HFF-Myc (cell line): ENCODE data around the gene HECTD3.

Experiments
- DNase-seq: peaks from one replicate; pipeline ENCODE4 v3.0.0-alpha.2; 2011; ENCODE audit warnings: low read depth; ENCODE audit errors: extremely low read depth
- H3K4me3 ChIP-seq: replicated peaks from 2 replicates; pipeline ENCODE4 v1.5.1; 2011; ENCODE audit warnings: low read depth, mild to moderate bottlenecking, control low read depth, low read length
- TF ChIP-seq, protein P1 (sequence below): IDR thresholded peaks from 2 replicates; pipeline ENCODE4 v1.5.1; 2012; ENCODE audit warnings: mild to moderate bottlenecking, low read depth, low read length, control low read depth; ENCODE audit errors: missing control alignments

HECTD3 gene

DNA sequence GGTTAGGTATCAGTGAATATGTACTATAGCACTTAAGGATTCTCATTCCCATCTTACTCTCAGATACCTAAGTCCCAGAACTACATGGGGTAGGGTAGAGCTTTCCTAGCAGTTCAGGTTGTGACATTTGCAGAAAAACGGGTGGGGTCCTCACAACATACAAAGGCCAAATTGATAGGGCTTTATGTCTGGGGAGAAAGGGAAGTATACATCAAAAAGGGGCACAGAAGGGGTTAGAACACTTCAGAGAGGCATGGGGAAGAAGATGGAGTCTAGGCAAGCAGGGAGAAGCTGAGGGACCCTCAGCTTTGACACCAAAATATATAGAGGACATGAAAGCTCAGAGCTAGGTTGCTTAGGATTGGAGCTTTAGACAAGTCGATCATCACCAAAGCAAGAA, 4.6 kb upstream of the HECTD3 start:
- no peak for DNase-seq
- TF ChIP-seq, protein P1, sequence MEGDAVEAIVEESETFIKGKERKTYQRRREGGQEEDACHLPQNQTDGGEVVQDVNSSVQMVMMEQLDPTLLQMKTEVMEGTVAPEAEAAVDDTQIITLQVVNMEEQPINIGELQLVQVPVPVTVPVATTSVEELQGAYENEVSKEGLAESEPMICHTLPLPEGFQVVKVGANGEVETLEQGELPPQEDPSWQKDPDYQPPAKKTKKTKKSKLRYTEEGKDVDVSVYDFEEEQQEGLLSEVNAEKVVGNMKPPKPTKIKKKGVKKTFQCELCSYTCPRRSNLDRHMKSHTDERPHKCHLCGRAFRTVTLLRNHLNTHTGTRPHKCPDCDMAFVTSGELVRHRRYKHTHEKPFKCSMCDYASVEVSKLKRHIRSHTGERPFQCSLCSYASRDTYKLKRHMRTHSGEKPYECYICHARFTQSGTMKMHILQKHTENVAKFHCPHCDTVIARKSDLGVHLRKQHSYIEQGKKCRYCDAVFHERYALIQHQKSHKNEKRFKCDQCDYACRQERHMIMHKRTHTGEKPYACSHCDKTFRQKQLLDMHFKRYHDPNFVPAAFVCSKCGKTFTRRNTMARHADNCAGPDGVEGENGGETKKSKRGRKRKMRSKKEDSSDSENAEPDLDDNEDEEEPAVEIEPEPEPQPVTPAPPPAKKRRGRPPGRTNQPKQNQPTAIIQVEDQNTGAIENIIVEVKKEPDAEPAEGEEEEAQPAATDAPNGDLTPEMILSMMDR, result no peak
- no peak overlapping the region for H3K4me3 ChIP-seq

DNA sequence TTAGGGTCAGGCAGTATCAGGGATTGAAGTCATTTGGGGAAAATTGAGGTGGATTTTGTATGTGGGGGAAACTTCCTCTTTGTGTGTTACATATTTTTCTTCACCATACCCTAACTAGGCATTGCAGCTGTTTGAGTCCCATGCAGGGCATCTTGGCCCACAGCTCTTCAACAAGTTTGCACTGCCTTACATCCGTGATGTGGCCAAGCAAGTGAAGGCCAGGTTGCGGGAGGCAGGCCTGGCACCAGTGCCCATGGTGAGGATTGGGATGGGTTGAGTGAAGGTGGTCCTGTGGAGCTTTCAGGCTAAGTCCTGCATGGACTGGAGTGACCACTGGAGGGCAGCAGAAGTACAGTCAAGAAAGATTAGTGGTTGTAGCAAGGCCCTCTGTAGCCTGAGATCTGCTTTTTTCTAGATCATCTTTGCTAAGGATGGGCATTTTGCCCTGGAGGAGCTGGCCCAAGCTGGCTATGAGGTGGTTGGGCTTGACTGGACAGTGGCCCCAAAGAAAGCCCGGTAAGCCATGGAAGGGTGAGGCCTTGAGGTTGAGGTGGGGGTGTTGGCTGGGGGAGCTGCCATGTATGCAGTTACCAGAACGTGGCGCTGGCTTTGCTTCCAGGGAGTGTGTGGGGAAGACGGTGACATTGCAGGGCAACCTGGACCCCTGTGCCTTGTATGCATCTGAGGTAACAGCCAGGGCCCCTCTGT, 3.4 kb upstream of the HECTD3 start:
- peak; percentile 77 for DNase-seq
- H3K4me3 ChIP-seq, result no peak overlapping the region
- TF ChIP-seq, protein P1, result peak; percentile 89

- TF ChIP-seq, protein P1, result no peak
- peak overlapping the region; percentile 96 for H3K4me3 ChIP-seq
- no peak for DNase-seq
Observed at GRCh38 chr1:45013551-45014209, 2.6 kb upstream of the HECTD3 start.

GRCh38 chr1:45012639-45013278, 1.6 kb upstream of the HECTD3 start:
- DNase-seq, result peak; percentile 40
- TF ChIP-seq, protein P1, result no peak
- peak overlapping the region; percentile 96 for H3K4me3 ChIP-seq

- TF ChIP-seq, protein P1, result no peak
- peak; percentile 92 for DNase-seq
- H3K4me3 ChIP-seq, result peak within 1 kb of the TSS; percentile 96
Observed at GRCh38 chr1:45011837-45012638, 914 bp upstream of the HECTD3 start, which contains the start of gene UROD. UROD (plus strand) TSS chr1:45012254; CDS start chr1:45012266, 12 bp downstream.

GRCh38 chr1:45009956-45010854, 919 bp downstream of the HECTD3 start:
- TF ChIP-seq, protein P1, result no peak
- peak overlapping the region; percentile 96 for H3K4me3 ChIP-seq
- DNase-seq, result no peak
